HepG2 (cell line): ENCODE data around the gene C14orf93. TPM values are rescaled to one million over a fixed set of nuclear protein-coding genes. Genes with fewer than 3 reads are reported as not detected.

Experiments
- ARHGAP35 ChIP-seq: sonication (generic); formaldehyde crosslinking; IDR thresholded peaks from 2 replicates; pipeline ENCODE4 v1.9.0; 2022; ENCODE audit warnings: mild to moderate bottlenecking, inconsistent platforms, moderate library complexity, missing genetic modification reagents, borderline replicate concordance
- HNRNPUL1 ChIP-seq: fragments of 200-400 bp; formaldehyde crosslinking; IDR thresholded peaks from 2 replicates; pipeline ENCODE4 v1.6.1; 2017; ENCODE audit warnings: low read depth, mild to moderate bottlenecking, low read length, moderate library complexity
- NFRKB ChIP-seq: fragments of 450-650 bp; IDR thresholded peaks from 2 replicates; pipeline ENCODE4 v1.6.1; 2017
- SIN3A ChIP-seq: IDR thresholded peaks from 2 replicates; pipeline ENCODE4 v1.6.1; 2011; ENCODE audit warnings: low read depth, mild to moderate bottlenecking, control low read depth, low read length, borderline replicate concordance
- SMC3 ChIP-seq: IDR thresholded peaks from 2 replicates; pipeline ENCODE4 v1.6.1; 2011; ENCODE audit warnings: low read length, improper control_type of control experiment
- ZFY ChIP-seq: sonication (generic); formaldehyde crosslinking; IDR thresholded peaks from 2 replicates; pipeline ENCODE4 v1.4.0; 2020; ENCODE audit warnings: missing genetic modification reagents
- ZNF101 ChIP-seq: sonication (generic); formaldehyde crosslinking; IDR thresholded peaks from 2 replicates; pipeline ENCODE4 v1.4.0; 2020; ENCODE audit warnings: mild to moderate bottlenecking, low read depth, missing genetic modification reagents, borderline replicate concordance
- ZNF225 ChIP-seq: sonication (generic); formaldehyde crosslinking; IDR thresholded peaks from 2 replicates; pipeline ENCODE4 v1.4.0; 2020; ENCODE audit warnings: mild to moderate bottlenecking, missing genetic modification reagents
- ZNF264 ChIP-seq: sonication (generic); formaldehyde crosslinking; IDR thresholded peaks from 2 replicates; pipeline ENCODE4 v1.4.0; 2020; ENCODE audit warnings: missing genetic modification reagents
- ZNF510 ChIP-seq: sonication (generic); formaldehyde crosslinking; IDR thresholded peaks from 2 replicates; pipeline ENCODE4 v1.4.0; 2020; ENCODE audit warnings: low read depth, mild to moderate bottlenecking, missing genetic modification reagents
- ZNF577 ChIP-seq: sonication (generic); formaldehyde crosslinking; IDR thresholded peaks from 2 replicates; pipeline ENCODE4 v1.4.0; 2020; ENCODE audit warnings: mild to moderate bottlenecking, low read depth, missing genetic modification reagents, borderline replicate concordance
- ZNF607 ChIP-seq: sonication (generic); formaldehyde crosslinking; IDR thresholded peaks from 2 replicates; pipeline ENCODE4 v1.5.1; 2020; ENCODE audit warnings: missing genetic modification reagents, mild to moderate bottlenecking, borderline replicate concordance
- ZNF709 ChIP-seq: sonication (generic); formaldehyde crosslinking; IDR thresholded peaks from 2 replicates; pipeline ENCODE4 v1.5.0; 2020; ENCODE audit warnings: mild to moderate bottlenecking, missing genetic modification reagents
- polyA plus RNA-seq, 8 experiments: library from polyadenylated mRNA; depleted of rRNA in 3 of 8; stranded (reverse) in 7 of 8; unstranded in 1 of 8; fragments of >200 nt; fragmentation: Illumina TruSeq in 4 of 8; extraction: Trizol in 4 of 8; gene quantifications; 2 replicates each; pipeline versions ENCODE4 v1.2.1 to v1.2.3, GENCODE V29; 2011 to 2016; ENCODE audit warnings: low read depth in 4 of 8, missing spikeins in 1 of 8, mixed read lengths in 1 of 8; ENCODE audit not compliant: insufficient read depth in 1 of 8
- total RNA-seq, 5 experiments: library from RNA; depleted of rRNA; stranded (reverse); fragments of >200 nt; fragmentation: Illumina TruSeq; extraction: Trizol; gene quantifications; 2 replicates each; pipeline ENCODE4 v1.2.3, GENCODE V29; 2016; ENCODE audit warnings: low read depth in 1 of 5
- TF ChIP-seq, protein P1 (sequence below): fragments of 450-650 bp; IDR thresholded peaks from 2 replicates; pipeline ENCODE4 v1.6.1; 2016
- TF ChIP-seq, protein P2 (sequence below): sonication (generic); formaldehyde crosslinking; IDR thresholded peaks from 2 replicates; pipeline ENCODE4 v1.4.0; 2020; ENCODE audit warnings: missing genetic modification reagents
- TF ChIP-seq, protein P3 (sequence below): sonication (generic); formaldehyde crosslinking; IDR thresholded peaks from 2 replicates; pipeline ENCODE4 v1.4.0; 2020; ENCODE audit warnings: missing genetic modification reagents, borderline replicate concordance
- TF ChIP-seq, protein P4 (sequence below): sonication (generic); formaldehyde crosslinking; IDR thresholded peaks from 2 replicates; pipeline ENCODE4 v1.9.0; 2021; ENCODE audit warnings: missing genetic modification reagents, mild to moderate bottlenecking, borderline replicate concordance
- TF ChIP-seq, protein P5 (sequence below): sonication (generic); formaldehyde crosslinking; IDR thresholded peaks from 2 replicates; pipeline ENCODE4 v1.5.1; 2020; ENCODE audit warnings: missing genetic modification reagents, mild to moderate bottlenecking, borderline replicate concordance

C14orf93 gene
- total and polyA plus RNA-seq, 2 of the 13 experiments (the other 11 are each of a cell fraction or from before 2014, with no cell fraction given), result 11.4 to 22.5 TPM

DNA sequence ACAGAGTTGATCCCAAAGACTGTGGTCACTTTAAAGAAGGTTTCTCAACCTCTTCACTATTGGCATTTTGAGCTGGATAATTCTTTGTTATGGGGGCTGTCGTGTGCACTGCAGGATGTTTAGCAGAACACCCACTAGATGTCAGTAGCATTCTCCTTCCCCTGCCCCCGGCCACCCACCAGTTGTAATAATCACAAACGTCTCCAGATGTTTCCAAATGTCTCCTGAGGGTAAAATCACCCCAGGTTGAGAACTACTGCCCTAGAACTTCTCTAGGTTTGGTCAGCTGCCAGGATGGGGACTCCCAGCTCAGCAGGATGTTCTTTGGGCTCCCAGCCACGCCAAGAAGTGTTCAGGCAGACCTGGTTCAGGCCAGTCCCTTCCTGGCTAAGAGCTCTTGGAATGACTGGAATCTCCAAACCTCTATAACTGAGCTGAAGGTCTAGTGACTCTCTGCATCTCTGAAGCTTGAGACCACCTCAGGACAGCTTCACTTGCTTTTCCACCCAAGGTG is 15.1 kb downstream of the C14orf93 start (continued):
- TF ChIP-seq, protein P1, sequence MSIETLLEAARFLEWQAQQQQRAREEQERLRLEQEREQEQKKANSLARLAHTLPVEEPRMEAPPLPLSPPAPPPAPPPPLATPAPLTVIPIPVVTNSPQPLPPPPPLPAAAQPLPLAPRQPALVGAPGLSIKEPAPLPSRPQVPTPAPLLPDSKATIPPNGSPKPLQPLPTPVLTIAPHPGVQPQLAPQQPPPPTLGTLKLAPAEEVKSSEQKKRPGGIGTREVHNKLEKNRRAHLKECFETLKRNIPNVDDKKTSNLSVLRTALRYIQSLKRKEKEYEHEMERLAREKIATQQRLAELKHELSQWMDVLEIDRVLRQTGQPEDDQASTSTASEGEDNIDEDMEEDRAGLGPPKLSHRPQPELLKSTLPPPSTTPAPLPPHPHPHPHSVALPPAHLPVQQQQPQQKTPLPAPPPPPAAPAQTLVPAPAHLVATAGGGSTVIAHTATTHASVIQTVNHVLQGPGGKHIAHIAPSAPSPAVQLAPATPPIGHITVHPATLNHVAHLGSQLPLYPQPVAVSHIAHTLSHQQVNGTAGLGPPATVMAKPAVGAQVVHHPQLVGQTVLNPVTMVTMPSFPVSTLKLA, result no peak
- no peak for TF ChIP-seq HNRNPUL1
- no peak for TF ChIP-seq ZNF709 (CRISPR knock-in tag)
- TF ChIP-seq, protein P2, sequence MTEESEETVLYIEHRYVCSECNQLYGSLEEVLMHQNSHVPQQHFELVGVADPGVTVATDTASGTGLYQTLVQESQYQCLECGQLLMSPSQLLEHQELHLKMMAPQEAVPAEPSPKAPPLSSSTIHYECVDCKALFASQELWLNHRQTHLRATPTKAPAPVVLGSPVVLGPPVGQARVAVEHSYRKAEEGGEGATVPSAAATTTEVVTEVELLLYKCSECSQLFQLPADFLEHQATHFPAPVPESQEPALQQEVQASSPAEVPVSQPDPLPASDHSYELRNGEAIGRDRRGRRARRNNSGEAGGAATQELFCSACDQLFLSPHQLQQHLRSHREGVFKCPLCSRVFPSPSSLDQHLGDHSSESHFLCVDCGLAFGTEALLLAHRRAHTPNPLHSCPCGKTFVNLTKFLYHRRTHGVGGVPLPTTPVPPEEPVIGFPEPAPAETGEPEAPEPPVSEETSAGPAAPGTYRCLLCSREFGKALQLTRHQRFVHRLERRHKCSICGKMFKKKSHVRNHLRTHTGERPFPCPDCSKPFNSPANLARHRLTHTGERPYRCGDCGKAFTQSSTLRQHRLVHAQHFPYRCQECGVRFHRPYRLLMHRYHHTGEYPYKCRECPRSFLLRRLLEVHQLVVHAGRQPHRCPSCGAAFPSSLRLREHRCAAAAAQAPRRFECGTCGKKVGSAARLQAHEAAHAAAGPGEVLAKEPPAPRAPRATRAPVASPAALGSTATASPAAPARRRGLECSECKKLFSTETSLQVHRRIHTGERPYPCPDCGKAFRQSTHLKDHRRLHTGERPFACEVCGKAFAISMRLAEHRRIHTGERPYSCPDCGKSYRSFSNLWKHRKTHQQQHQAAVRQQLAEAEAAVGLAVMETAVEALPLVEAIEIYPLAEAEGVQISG (CRISPR knock-in tag), result peak; percentile 39; the same call in 1 of the 2 replicates
- peak; percentile 64; the same call in 1 of the 2 replicates for TF ChIP-seq ZNF607 (CRISPR knock-in tag)
- no peak for TF ChIP-seq ARHGAP35 (CRISPR knock-in tag)
- 0 out of 2 replicates have a peak, but pooled peaks have one; percentile 47 for TF ChIP-seq ZNF101 (CRISPR knock-in tag)
- TF ChIP-seq, protein P3, sequence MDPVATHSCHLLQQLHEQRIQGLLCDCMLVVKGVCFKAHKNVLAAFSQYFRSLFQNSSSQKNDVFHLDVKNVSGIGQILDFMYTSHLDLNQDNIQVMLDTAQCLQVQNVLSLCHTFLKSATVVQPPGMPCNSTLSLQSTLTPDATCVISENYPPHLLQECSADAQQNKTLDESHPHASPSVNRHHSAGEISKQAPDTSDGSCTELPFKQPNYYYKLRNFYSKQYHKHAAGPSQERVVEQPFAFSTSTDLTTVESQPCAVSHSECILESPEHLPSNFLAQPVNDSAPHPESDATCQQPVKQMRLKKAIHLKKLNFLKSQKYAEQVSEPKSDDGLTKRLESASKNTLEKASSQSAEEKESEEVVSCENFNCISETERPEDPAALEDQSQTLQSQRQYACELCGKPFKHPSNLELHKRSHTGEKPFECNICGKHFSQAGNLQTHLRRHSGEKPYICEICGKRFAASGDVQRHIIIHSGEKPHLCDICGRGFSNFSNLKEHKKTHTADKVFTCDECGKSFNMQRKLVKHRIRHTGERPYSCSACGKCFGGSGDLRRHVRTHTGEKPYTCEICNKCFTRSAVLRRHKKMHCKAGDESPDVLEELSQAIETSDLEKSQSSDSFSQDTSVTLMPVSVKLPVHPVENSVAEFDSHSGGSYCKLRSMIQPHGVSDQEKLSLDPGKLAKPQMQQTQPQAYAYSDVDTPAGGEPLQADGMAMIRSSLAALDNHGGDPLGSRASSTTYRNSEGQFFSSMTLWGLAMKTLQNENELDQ (CRISPR knock-in tag), result no peak
- no peak for TF ChIP-seq NFRKB
- 0 out of 2 replicates have a peak, but pooled peaks have one; percentile 29 for TF ChIP-seq ZNF577 (CRISPR knock-in tag)
- TF ChIP-seq SIN3A, result no peak
- TF ChIP-seq, protein P4, sequence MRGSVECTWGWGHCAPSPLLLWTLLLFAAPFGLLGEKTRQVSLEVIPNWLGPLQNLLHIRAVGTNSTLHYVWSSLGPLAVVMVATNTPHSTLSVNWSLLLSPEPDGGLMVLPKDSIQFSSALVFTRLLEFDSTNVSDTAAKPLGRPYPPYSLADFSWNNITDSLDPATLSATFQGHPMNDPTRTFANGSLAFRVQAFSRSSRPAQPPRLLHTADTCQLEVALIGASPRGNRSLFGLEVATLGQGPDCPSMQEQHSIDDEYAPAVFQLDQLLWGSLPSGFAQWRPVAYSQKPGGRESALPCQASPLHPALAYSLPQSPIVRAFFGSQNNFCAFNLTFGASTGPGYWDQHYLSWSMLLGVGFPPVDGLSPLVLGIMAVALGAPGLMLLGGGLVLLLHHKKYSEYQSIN (CRISPR knock-in tag), result 0 out of 2 replicates have a peak, but pooled peaks have one; percentile 48
- TF ChIP-seq ZNF264 (CRISPR knock-in tag), result 0 out of 2 replicates have a peak, but pooled peaks have one; percentile 24
- TF ChIP-seq ZNF225 (CRISPR knock-in tag), result no peak
- TF ChIP-seq ZNF510 (CRISPR knock-in tag), result no peak
- TF ChIP-seq SMC3, result peak; percentile 93
- TF ChIP-seq, protein P5, sequence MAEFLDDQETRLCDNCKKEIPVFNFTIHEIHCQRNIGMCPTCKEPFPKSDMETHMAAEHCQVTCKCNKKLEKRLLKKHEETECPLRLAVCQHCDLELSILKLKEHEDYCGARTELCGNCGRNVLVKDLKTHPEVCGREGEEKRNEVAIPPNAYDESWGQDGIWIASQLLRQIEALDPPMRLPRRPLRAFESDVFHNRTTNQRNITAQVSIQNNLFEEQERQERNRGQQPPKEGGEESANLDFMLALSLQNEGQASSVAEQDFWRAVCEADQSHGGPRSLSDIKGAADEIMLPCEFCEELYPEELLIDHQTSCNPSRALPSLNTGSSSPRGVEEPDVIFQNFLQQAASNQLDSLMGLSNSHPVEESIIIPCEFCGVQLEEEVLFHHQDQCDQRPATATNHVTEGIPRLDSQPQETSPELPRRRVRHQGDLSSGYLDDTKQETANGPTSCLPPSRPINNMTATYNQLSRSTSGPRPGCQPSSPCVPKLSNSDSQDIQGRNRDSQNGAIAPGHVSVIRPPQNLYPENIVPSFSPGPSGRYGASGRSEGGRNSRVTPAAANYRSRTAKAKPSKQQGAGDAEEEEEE (CRISPR knock-in tag), result no peak
- 0 out of 2 replicates have a peak, but pooled peaks have one; percentile 27 for TF ChIP-seq ZFY (CRISPR knock-in tag)
